OCI-M2 (cell line): Measurements from ENCODE around the gene TAF3.
"Not testable (repeated sequence)": the region's sequence is repeated elsewhere in the genome, so short reads cannot be mapped to it uniquely, and the experiment has no call there.

Experiments
- DNase-seq: peaks from one replicate; lab custom pipeline; 2025; ENCODE audit not compliant: unreplicated experiment; lab: John Stamatoyannopoulos, UW

TAF3 gene

GRCh38 chr10:7818295-7819120 lies at the start of gene TAF3:
Gene TAF3, plus strand, starts transcription at chr10:7818505. Its CDS starts 205 bp downstream, at chr10:7818710.
- peak; percentile 62 for DNase-seq

DNA sequence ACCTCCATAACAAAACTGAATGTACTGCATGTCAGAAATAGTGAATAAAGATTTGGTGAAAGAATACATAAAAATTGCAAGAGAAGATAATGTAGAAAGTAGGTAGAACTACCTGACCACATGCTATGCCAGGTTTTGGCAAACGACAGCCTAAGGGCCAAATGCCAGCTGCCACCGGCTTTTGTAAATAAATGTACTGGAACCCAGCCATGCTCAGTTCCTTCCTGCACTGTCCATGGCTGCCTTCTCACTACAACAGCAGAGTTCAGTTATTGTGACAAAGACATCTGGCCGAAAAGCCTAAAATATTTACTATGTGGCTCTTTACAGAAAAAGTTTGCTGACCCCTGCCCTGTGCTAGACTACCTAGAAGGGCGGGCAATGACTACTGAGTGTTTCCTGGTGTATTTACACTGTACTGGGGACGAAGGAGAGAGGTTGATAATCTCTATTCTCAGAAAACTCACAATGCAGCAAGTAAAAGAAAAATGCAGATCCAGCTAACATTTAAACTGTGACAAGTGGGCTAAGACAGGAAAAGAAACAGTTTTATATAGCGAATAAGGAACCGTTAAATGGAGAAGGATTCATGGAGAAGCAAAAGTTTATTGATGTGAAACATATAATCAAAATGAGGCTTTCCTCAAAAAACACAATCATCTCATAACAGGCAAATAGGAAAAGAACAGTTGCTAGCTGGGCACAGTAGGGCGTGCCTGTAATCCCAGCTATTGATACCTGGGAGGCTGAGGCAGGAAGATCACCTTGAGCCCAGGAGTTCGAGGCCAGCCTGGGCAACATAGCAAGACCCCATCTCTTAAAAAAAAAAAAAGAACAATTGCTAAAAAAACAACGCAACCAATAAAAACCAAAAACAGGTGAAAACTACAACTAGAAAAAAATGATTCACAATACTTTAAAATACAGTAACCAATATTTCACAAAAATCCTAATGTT lies 44.2 kb upstream of the TAF3 start:
- DNase-seq = no peak

GRCh38 chr10:7776777-7777176 lies 41.5 kb upstream of the TAF3 start:
- DNase-seq = no peak

- DNase-seq = not testable (repeated sequence)
Observed at GRCh38 chr10:7782194-7782593, 36.1 kb upstream of the TAF3 start.

DNA sequence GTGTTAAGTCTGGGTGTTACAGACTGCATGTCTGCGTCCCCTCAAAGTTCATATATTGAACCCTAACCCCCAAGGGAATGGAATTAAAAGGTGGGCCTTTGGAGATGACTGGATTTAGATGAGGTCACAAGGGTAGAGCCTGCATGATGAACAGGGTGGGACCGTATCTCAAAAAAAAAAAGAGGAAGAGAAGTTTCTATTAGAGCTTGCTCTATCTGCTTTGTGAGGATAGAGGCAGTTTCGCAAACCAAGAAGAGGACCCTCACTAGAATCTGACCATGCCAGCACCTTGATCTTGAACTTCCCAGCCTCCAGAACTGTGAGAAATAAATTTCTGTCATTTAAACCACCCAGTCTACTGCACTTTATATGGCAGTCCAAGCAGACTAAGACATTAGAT lies 31.9 kb upstream of the TAF3 start:
- DNase-seq = no peak

DNA sequence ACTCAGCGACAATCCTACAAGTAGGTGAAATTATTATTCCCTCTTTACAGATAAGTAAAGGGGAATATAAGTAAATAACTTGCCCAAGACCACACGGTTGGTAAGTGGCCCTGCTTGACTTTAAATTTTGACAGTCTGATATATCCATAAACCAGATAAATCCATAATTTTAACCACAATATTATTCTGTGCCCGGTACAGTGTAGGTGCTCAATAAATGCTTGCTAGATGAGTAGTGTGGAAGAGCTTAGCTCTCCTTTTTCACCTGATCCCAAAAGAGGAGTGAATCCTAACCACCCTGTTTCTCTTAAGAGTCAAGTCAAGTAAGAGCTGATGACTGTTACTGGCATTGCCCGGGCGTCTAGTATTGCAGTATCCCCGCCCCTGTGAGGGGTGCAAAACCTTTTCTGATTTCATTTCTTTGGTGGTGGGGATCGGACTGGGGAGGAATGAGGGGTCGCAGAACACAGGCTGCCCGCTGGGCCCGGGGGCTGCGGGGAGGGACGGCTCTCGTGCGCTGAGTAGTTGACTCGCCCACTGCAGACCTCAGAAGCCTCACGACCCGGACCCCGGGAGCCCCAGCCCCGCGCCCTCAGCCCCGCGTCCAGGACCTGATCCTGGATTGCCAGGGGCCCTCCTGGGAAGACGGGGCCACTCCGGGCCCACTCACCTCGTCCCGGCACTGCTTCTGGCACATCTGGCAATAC lies 31.0 kb upstream of the TAF3 start:
- no peak for DNase-seq

DNA sequence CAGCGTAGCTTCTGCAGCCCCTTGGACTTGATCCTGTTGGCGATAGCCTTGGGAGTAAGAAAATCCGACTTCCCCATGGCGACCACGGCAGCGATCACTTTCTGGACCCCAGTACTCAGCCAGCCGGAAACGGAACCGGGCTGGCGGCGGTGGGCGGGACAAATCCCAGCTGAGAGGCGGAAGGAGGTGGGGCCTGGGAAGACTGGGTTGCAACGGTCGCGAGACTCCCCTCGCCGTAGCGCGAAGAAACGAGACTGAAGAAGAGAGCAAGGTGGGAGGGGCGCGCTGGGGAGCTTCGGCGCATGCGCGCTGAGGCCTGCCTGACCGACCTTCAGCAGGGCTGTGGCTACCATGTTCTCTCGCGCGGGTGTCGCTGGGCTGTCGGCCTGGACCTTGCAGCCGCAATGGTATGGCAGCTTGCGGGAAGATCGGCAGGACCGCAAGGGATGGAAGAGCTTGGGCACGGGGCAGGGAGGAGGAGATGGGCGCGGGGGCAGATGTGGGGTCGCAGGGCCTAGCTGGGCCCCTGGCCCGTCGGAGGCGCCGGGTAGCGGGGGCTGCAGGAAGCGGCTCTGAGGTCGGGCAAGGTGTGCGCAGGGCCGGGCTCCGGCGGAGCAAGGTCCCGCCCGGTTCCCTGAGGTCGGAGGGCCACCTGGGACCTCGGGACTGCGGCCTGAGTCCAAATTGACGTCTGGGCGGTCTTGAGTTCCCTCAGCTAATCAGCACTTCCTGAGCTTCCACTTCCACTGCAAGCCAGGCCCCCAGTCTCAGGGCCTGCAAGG lies 30.3 kb upstream of the TAF3 start, which contains the start of the genes ATP5F1C and KIN:
ATP5F1C (plus strand) TSS at position 321 of the 782 bp plus-strand sequence; CDS start at position 352, 31 bp downstream.
KIN (minus strand) TSS at position 137 of the 782 bp plus-strand sequence; CDS start at position 77, 60 bp downstream.
- DNase-seq = peak; percentile 61

- no peak for DNase-seq
Observed at GRCh38 chr10:7788639-7789286, 29.5 kb upstream of the TAF3 start.

DNA sequence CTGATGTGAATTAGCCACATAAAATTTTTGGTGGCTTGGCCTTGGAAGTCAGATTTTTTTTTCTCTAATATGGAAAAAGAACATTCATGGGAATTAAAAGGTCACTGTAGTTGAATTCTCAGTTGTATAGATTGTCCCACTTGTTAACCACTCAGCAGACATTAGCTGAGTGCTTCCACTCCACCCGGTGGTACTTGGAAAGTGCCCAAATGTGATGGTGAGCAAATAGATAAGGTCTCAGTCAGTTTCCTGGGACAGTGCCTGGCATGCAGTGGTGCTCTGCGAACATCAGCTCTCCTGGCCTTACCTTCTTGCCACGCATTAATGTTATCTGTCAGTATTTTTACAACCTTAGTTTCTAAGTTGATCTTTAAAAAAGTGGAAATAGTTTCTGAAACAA lies 28.9 kb upstream of the TAF3 start:
- DNase-seq = no peak

DNA sequence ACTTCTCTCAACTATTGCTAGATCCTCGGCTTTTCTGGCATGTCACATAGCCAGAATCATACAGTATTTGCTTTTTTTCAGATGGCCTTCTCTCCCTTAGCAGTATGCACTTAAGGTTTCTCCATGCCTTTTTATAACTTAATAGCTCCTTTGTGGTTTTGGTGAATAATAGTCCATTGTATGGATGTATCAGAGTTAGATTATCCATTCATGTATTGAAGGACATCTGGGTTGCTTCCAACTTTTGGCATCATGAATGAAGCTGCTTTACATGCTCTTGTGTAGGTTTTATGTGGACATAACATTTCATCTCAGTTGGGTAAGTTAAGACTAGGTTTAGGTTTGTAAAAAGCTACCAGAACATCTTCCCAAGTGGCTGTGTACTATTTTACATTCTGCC lies 25.8 kb upstream of the TAF3 start:
- no peak for DNase-seq

DNA sequence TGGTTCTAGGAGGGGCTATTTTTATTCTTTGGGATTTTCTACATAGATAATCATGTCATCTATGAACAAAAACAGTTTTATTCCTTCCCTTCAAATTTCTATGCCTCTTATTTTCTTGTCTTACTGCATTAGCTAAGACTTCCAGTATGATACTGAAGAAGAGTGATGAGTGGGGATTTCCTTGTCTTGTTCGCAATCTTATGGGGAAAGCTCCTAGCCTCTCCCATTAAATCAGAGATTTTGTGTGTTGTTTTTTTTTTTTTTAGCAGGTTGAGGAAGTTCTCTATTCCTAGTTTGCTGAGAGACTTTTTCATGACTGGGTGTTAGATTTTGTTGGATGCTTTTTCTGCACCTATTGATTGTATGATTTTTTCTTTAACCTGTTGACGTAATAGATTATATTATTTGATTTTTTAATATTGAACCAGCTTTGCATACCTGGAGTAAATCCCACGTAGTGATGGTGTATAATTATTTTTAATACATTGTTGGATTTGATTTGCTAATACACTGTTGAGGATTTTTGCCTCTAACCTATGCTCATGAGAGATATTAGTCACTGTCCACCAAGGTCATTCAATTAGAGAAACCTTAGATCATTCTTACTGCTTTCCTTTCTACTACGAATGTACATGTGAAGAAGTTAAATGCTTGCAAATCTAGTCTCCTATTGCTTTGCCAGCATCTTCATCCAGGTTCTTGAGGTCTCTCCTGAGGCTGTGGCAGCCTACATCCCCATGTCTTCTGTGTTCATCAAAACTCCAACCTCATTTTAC lies 23.9 kb upstream of the TAF3 start:
- no peak for DNase-seq

DNA sequence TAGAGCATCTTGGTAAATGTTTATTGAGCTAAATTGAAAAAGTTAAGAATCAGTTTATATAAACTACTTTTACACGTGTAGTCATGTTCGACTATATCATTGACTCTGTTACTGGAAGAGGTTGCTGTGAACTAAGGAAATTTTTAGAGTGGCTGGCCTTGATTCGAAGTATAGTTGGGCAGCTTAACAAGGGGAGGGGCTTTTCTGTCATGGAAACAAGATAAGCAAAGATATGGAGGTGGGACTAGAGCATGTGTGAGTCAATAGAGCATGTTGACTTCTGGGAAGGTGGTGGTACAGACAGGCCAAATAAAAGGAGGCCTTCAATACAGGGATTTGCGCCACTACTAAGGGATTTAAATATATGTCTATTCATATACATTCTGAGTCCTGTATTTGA lies 22.7 kb upstream of the TAF3 start:
- DNase-seq = no peak

DNA sequence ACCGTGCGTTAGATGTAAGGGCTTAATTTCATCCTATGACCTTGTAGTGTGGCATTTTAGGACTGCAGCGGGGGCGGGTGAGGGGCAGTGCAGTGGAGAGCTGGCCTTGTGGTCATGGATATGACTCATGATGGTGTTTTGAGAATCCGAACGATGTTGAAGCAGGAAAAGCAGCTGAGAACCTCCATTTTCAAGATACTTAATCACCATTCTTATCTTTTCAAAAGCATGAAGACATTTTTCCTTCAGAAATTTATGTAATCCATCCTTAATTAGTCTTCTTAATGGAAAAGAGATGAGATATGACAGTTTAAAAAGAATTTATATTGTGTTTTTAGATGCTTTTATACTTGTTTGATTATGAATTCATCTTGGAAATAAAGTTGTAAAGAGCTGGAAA lies 20.7 kb upstream of the TAF3 start:
- no peak for DNase-seq

DNA sequence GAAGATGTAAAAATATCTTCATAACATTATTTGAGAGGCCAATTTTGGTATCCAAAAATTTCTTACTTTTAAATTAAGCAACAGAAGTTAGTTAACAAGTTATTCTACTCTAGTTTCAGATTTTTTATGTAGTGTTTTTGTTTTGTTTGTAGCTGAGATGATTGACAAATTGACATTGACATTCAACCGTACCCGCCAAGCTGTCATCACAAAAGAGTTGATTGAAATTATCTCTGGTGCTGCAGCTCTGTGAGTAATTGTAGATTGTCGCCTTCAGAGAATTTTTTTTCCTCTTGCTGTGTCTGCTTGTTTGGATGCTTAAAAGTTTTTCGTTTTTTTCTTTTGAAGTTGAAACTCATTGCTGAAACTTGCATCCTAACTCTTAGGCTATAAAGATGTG lies 15.7 kb upstream of the TAF3 start:
- DNase-seq = no peak

GRCh38 chr10:7804216-7804615 lies 14.1 kb upstream of the TAF3 start:
- no peak for DNase-seq

GRCh38 chr10:7804741-7805140 lies 13.6 kb upstream of the TAF3 start:
- DNase-seq = no peak

GRCh38 chr10:7808686-7809267 lies 9.5 kb upstream of the TAF3 start:
- no peak for DNase-seq

DNA sequence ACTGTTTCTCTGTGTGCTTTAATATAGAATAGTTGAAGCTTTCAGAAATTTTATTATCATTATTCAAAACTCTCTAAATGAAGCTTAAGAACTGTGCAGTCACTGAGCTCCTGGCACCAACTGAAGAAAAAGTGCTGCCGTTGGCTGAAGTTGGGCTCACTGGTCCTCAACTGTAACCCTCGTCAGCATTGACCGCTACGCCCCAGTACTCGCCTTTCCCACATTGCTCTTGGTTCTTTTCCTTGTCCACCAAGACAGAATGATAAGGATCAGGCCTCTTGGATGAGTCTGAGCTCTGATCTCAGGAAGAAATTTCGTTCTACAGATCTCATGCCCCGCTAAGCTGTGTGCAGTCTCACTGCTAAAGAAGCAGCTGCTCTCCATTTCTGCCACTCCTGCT lies 7.9 kb upstream of the TAF3 start:
- no peak for DNase-seq

DNA sequence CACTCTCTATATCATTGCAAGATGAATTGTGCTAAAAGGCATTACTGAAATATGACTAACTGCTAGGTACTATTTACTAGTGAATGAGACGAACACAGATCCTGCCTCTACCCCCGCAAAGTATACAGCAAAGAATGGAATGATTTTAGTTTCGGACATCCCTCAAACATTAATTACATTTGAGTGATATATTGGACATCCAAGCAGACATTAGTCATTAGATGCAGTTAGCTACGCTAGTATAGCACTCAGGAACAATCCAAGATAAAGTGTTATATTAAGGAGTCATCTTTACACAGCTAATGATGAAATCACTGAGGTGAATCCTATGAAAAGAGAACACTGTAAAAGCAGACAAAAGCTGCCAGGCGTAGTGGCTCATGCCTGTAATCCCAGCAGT lies 7.3 kb upstream of the TAF3 start:
- no peak for DNase-seq
